Mesothelial cell of epicardium (in vitro differentiated cells): Measurements from ENCODE around the gene MPO. TPM values are rescaled to one million over a fixed set of nuclear protein-coding genes. Genes with fewer than 3 reads are reported as not detected.

Experiments used
- DNase-seq, 2 experiments: peaks; one replicate each; pipeline ENCODE4 v3.0.0; 2021; ENCODE audit warnings: low spot score in 2 of 2; ENCODE audit not compliant: unreplicated experiment in 2 of 2
- H3K27ac Mint-ChIP-seq: 2 replicates; pipeline ENCODE4 v1.8.0; 2021; ENCODE audit warnings: mixed read lengths
- H3K27me3 Mint-ChIP-seq: 2 replicates; pipeline ENCODE4 v1.8.0; 2021; ENCODE audit warnings: low read depth, mixed read lengths
- H3K36me3 Mint-ChIP-seq: 2 replicates; pipeline ENCODE4 v1.8.0; 2021; ENCODE audit warnings: mixed read lengths
- H3K4me1 Mint-ChIP-seq: 2 replicates; pipeline ENCODE4 v1.8.0; 2021; ENCODE audit warnings: mixed read lengths
- H3K4me3 Mint-ChIP-seq: 2 replicates; pipeline ENCODE4 v1.8.0; 2021; ENCODE audit warnings: mild to moderate bottlenecking, moderate library complexity, mixed read lengths
- H3K9me3 Mint-ChIP-seq: 2 replicates; pipeline ENCODE4 v1.8.0; 2021; ENCODE audit warnings: mixed read lengths
- CTCF ChIP-seq: fragments of 200-600 bp; sonication (generic); IDR thresholded peaks from one replicate; pipeline ENCODE4 v1.5.0; 2021; ENCODE audit warnings: antibody characterized with exemption; ENCODE audit not compliant: unreplicated experiment
- total RNA-seq: library from RNA; stranded (reverse); gene quantifications from 3 replicates; pipeline ENCODE4 v1.2.1, GENCODE V29; 2021

MPO gene
- total RNA-seq, 1 donor from 2014 or later = not detected

GRCh38 chr17:58244963-58245362 is 35.8 kb downstream of the MPO start:
- Mint-ChIP-seq H3K36me3 (no peaks in the 10 kb centered on the region), H3K9me3 (no peaks in the 10 kb centered on the region), H3K27me3 (peaks cover 94% of the 10 kb centered on the region), H3K4me3 (no peak overlapping the region), H3K4me1 (peaks cover 16% of the 10 kb centered on the region), H3K27ac (no peak overlapping the region)
- no peak for TF ChIP-seq CTCF
- no peak for DNase-seq

GRCh38 chr17:58242171-58242784 is 38.5 kb downstream of the MPO start:
- Mint-ChIP-seq H3K4me3 (no peak overlapping the region), H3K9me3 (no peaks in the 10 kb centered on the region), H3K27me3 (peaks cover 95% of the 10 kb centered on the region), H3K27ac (no peak overlapping the region), H3K4me1 (peaks cover 16% of the 10 kb centered on the region), H3K36me3 (no peaks in the 10 kb centered on the region)
- no peak for DNase-seq
- no peak for TF ChIP-seq CTCF

GRCh38 chr17:58239987-58240386 is 40.7 kb downstream of the MPO start:
- peaks cover 97% of the 10 kb centered on the region for H3K27me3 Mint-ChIP-seq
- DNase-seq = no peak
- no peak for TF ChIP-seq CTCF
- H3K36me3 Mint-ChIP-seq = no peaks in the 10 kb centered on the region
- peaks cover 5% of the 10 kb centered on the region for H3K4me1 Mint-ChIP-seq
- H3K4me3 Mint-ChIP-seq = no peak overlapping the region
- H3K27ac Mint-ChIP-seq = no peak overlapping the region
- H3K9me3 Mint-ChIP-seq = no peaks in the 10 kb centered on the region

GRCh38 chr17:58238147-58238634 is 42.5 kb downstream of the MPO start, which contains the start of gene LPO:
Gene LPO, plus strand, starts transcription at chr17:58238584. Its CDS starts 4,396 bp downstream, at chr17:58242980.
- H3K4me3 Mint-ChIP-seq = no peak within 1 kb of the TSS
- no peaks in the 10 kb centered on the region for H3K36me3 Mint-ChIP-seq
- no peak for TF ChIP-seq CTCF
- no peaks in the 10 kb centered on the region for H3K9me3 Mint-ChIP-seq
- peaks cover 94% of the 10 kb centered on the region for H3K27me3 Mint-ChIP-seq
- no peak within 1 kb of the TSS for H3K27ac Mint-ChIP-seq
- no peak for DNase-seq
- peaks cover 3% of the 10 kb centered on the region for H3K4me1 Mint-ChIP-seq

DNA sequence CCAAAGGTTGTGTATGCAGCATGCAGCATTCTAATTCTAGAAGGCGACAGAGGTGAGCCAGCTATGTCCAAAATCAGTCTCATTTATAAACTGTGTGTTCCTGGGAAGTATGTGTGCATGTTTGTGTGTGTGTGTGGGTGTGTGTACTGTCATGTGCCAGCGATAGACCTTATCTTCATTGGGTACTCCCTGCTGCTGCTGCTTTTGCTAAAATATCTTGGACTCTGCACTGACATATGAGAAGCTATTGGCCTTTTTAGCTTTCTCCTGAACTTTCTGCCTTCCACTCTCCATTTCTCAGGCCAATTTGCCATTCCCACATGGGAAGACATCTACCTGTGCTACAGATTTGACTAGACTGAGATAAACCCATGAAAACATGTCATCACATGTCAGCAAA is 44.3 kb downstream of the MPO start:
- DNase-seq = no peak
- Mint-ChIP-seq H3K4me1 (peaks cover 5% of the 10 kb centered on the region), H3K27me3 (peaks cover 93% of the 10 kb centered on the region), H3K36me3 (no peaks in the 10 kb centered on the region), H3K9me3 (no peaks in the 10 kb centered on the region), H3K27ac (no peak overlapping the region), H3K4me3 (no peak overlapping the region)
- TF ChIP-seq CTCF = no peak
